Measurements from ENCODE around the gene GALNTL6. TPM values are rescaled to one million over a fixed set of nuclear protein-coding genes. Genes with fewer than 3 reads are reported as not detected.

The GALNTL6 gene
- total and polyA plus RNA-seq, 2 experiments from 2014 or later: 0.38 to 0.40 TPM

GRCh38 chr4:173088144-173088543 is 1274.9 kb downstream of the GALNTL6 start (continued):
- TF ChIP-seq ZNF114 (CRISPR knock-in tag; IDR thresholded peaks at IDR 0.05) (no peak), STAT1 (IDR thresholded peaks at IDR 0.05; ENCODE audit: unreplicated experiment) (no peak)
